ENCODE results near the gene SLC10A2. TPM values are rescaled to one million over a fixed set of nuclear protein-coding genes. Genes with fewer than 3 reads are reported as not detected.

The SLC10A2 gene
- total and polyA plus RNA-seq, 11 donors, result not detected

DNA sequence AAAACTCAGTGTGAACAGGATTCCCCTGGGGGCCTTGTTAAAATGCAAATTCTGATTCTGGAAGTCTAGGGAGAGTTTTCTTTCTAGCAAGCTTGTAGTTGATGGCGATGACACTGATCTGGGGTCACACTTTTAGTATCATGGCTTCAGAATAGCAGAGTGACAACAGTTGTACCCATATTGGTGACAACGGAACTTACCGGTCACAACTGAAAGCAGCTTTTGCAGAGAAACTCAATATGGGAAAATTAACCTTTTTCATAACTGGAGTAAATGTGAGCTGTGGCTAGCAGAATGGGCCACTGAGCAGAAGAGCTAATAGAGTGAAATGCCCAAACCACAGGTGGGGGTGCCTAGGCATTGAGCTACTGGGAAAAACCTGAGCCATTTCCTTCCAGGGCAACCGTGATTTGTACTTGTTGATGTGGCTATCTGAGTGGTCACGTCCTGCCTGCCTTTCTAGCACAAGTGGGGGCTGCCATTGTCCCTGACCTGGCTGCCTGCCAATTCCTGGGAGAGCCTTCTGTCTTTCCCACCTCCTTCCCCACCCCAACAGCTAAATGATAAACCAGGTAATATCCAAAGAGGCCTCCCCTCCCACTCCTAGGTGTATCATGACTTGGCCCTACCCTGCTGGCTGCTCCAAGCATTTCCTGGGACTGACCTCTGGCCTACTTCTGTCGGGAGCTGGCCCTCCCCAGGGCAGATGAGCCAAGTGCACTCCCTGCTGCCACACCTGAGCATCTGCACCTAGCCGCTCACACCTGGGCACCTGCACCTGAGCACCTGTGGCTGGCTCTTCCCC is 1.7 kb upstream of the SLC10A2 start:
- no peak for TF ChIP-seq POLR2A (IDR thresholded peaks at IDR 0.05)
- TF ChIP-seq, protein P1, sequence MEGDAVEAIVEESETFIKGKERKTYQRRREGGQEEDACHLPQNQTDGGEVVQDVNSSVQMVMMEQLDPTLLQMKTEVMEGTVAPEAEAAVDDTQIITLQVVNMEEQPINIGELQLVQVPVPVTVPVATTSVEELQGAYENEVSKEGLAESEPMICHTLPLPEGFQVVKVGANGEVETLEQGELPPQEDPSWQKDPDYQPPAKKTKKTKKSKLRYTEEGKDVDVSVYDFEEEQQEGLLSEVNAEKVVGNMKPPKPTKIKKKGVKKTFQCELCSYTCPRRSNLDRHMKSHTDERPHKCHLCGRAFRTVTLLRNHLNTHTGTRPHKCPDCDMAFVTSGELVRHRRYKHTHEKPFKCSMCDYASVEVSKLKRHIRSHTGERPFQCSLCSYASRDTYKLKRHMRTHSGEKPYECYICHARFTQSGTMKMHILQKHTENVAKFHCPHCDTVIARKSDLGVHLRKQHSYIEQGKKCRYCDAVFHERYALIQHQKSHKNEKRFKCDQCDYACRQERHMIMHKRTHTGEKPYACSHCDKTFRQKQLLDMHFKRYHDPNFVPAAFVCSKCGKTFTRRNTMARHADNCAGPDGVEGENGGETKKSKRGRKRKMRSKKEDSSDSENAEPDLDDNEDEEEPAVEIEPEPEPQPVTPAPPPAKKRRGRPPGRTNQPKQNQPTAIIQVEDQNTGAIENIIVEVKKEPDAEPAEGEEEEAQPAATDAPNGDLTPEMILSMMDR (IDR thresholded peaks at IDR 0.05), result no peak
- H3K4me1 ChIP-seq, result no peaks in the 10 kb centered on the region
- no peaks in the 10 kb centered on the region for H3K36me3 ChIP-seq
- intact Hi-C loops (cut with DNase I), result no loop called here
- no peak overlapping the region for H3K27ac ChIP-seq
- H3K4me3 ChIP-seq, result no peak overlapping the region
- DNase-seq, result no peak
- no peaks in the 10 kb centered on the region for H3K9me3 ChIP-seq
- no peaks in the 10 kb centered on the region for H3K27me3 ChIP-seq
- ATAC-seq, result no peak
- WGBS, 4 donors, result 59 to 73% (median 66%) methylated on average over 6 to 7 of the region's 7 CpGs

DNA sequence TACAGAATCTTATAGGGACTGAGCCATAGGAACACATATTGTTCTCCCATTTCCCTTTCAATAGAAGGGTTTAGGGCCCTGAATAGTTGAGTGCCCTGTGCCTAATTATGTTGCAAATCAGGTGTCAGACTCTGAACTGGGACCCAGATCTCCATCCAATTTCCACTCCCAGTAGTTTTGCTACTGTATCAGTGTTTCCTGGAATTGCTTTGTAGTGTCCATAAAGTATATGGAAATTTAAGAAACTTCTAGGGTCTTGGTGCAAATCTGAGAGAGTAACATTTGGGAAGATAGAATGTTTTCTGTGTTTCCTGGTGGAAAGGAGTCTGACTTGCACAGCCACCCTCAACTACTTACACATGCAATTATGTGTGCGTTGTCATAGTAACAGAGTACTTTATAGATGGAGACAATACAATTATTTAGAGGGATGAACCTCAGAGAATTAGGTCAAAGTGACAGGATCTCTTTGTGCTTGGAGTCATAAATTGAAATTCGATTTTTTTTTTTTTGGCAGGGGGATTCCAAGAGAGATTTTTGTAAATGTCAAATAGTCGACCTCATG is 646 bp upstream of the SLC10A2 start:
- no peak for ATAC-seq
- intact Hi-C loops (cut with DNase I), result no loop called here
- H3K36me3 ChIP-seq, result no peaks in the 10 kb centered on the region
- H3K4me3 ChIP-seq, result no peak overlapping the region
- no peak overlapping the region for H3K27ac ChIP-seq
- H3K9me3 ChIP-seq, result no peaks in the 10 kb centered on the region
- no peaks in the 10 kb centered on the region for H3K27me3 ChIP-seq
- 64 to 73% (median 70%) methylated on average over 3 of the region's 3 CpGs for WGBS, 4 donors
- DNase-seq, result no peak
- no peak for TF ChIP-seq POLR2A (IDR thresholded peaks at IDR 0.05)
- TF ChIP-seq, protein P1 (IDR thresholded peaks at IDR 0.05), result no peak
- no peaks in the 10 kb centered on the region for H3K4me1 ChIP-seq

DNA sequence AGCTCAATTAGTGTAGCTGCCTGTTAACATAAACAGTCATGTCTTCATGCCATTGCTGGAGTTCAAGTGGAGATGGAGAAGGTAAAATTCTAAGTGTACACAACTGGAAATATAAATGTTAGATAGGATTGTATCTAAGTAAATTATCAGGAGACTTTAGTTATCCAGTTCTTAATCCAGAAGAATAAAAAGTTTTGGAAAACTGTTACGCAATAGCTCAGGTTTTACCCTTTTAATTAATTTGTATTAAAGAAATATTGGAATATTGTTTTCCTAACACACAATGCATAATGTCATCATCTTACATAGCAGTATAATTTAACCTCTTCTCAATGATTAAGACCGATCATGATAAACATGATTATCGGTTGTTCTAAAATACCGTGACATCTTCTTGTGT is 2.8 kb downstream of the SLC10A2 start:
- Histone ChIP-seq H3K4me3 (no peak overlapping the region), H3K9me3 (peaks cover 0 to 3% (median 0%) of the 10 kb centered on the region in 12 donors), H3K27ac (no peak overlapping the region), H3K4me1 (no peaks in the 10 kb centered on the region), H3K36me3 (no peaks in the 10 kb centered on the region), H3K27me3 (no peaks in the 10 kb centered on the region)
- TF ChIP-seq, protein P1 (IDR thresholded peaks at IDR 0.05), result no peak
- TF ChIP-seq POLR2A (IDR thresholded peaks at IDR 0.05), result no peak
- 83 to 97% (median 95%) methylated on average over 4 of the region's 4 CpGs for WGBS, 4 donors
- ATAC-seq, result no peak
- intact Hi-C loops (cut with DNase I), result no loop called here
- no peak for DNase-seq

DNA sequence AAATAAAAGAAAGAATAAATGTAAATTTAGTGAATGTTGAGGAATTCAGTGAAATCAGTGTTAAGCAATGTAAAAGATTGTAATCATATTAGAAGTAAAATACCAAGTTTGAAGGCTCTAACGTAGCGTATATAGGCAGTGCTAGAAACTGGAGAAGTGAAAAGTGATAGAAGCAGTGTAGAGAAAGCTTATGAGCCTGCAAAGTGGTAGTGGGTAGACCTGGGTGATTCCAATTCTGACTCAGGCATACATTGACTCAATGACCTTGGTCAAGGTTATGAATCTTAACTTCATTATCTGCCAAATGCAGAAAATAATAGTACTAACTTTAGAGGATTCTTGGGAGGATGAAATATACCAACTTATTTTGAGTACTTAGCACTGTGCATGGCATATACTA is 4.1 kb downstream of the SLC10A2 start:
- WGBS, 4 donors, result 80 to 90% (median 83%) methylated on average over 2 of the region's 2 CpGs
- TF ChIP-seq, protein P1 (IDR thresholded peaks at IDR 0.05), result no peak
- no peak for TF ChIP-seq POLR2A (IDR thresholded peaks at IDR 0.05)
- Histone ChIP-seq H3K4me3 (no peak overlapping the region), H3K27ac (no peak overlapping the region), H3K36me3 (no peaks in the 10 kb centered on the region), H3K27me3 (no peaks in the 10 kb centered on the region), H3K9me3 (peaks cover 0 to 12% (median under 1%) of the 10 kb centered on the region in 12 donors), H3K4me1 (no peaks in the 10 kb centered on the region)
- intact Hi-C loops (cut with DNase I), result no loop called here
- ATAC-seq (no peak), DNase-seq (no peak)

Measured in heart left ventricle (tissue), 16 donors.